Pancreas (tissue), 10 donors: ENCODE data around the gene KCNK3. TPM values are rescaled to one million over a fixed set of nuclear protein-coding genes. Genes with fewer than 3 reads are reported as not detected.

Source experiments
- ATAC-seq, 4 donors: fragments of 200-7000 bp; cut with Tn5 transposase; one replicate each; pipeline versions ENCODE4 v1.8.0 to v1.9.1; 2020; ENCODE audit warnings: mild to moderate bottlenecking in 4 of 4, moderate library complexity in 4 of 4
- DNase-seq, 6 donors: peaks; one replicate each; pipeline ENCODE4 v3.0.0-alpha.2; 2020
- FAIRE-seq: peaks from 2 replicates; lab custom pipeline; 2012; peaks lifted over from hg19 to GRCh38; lab: Jason Lieb, UNC
- H3K27ac ChIP-seq, 4 donors: fragments of 200-600 bp; sonication (generic); 1 replicate in 3 of 4; 2 replicates in 1 of 4; pipeline versions ENCODE4 v1.5.0 to v1.8.0; 2020
- H3K27me3 ChIP-seq, 4 donors: fragments of 200-600 bp; one replicate each; pipeline ENCODE4 v1.8.0; 2021
- H3K36me3 ChIP-seq, 3 donors: fragments of 200-600 bp; sonication (generic) in 1 of 3; one replicate each; pipeline versions ENCODE4 v1.5.0 to v1.8.0; 2020 to 2021
- H3K4me1 ChIP-seq, 3 donors: fragments of 200-600 bp; one replicate each; pipeline ENCODE4 v1.8.0; 2021
- H3K4me3 ChIP-seq, 4 donors: fragments of 200-600 bp; sonication (generic) in 2 of 4; one replicate each; pipeline versions ENCODE4 v1.5.0 to v1.8.0; 2020 to 2021
- H3K9me3 ChIP-seq, 4 donors: fragments of 200-600 bp; one replicate each; pipeline ENCODE4 v1.8.0; 2021
- CTCF ChIP-seq, 4 donors: fragments of 200-600 bp; sonication (generic) in 3 of 4; IDR thresholded peaks; one replicate each; pipeline versions ENCODE4 v1.5.0 to v1.8.0; 2021; ENCODE audit warnings: antibody characterized with exemption in 4 of 4
- WGBS, 2 donors: extraction: QIAGEN DNeasy Blood & Tissue Kit; methylation state at CpG; one replicate each; pipeline ENCODE4 v1.1.7; 2013; 5-methylcytosine and 5-hydroxymethylcytosine counted together
- intact Hi-C, 3 donors: fragments of 100-400 bp; cut with DNase I; formaldehyde crosslinking; loops; one replicate each; pipeline versions ENCODE4 v1.11.1 to v1.14.2; 2022
- polyA plus RNA-seq, 2 donors: library from polyadenylated mRNA; stranded (reverse); fragments of 200-250 nt; gene quantifications; one replicate each; pipeline ENCODE4 v1.2.3, GENCODE V29; 2013
- total RNA-seq, 6 donors: library from RNA; stranded (reverse); fragmentation: NEBNext Ultra II Directional in 4 of 6; extraction: Animal tissue kit (Norgen Biotek cat#: 25700) in 4 of 6; gene quantifications; one replicate each; pipeline versions ENCODE4 v1.2.1 to v1.2.4, GENCODE V29; 2021 to 2023
- donor health status: healthy with polysubstance abuse.
- donor health status: DM: no; HTN: no; CAD: no; lungs with moderate emphysema.
- donor health status: DM: no; HTN: no; CAD: no.
- donor health status: control.
- donor health status: control.
- donor health status: Bipolar disorder and iron deficiency.
- donor health status: DM: yes; HTN: yes; CAD: no.
- donor health status: DM: no; HTN: no; CAD: no.
- donor health status: DM: no; HTN: no; CAD: no.
- donor health status: DM: yes; HTN: yes; CAD: no.

The KCNK3 gene
- total and polyA plus RNA-seq, 8 donors: 7.5 to 46.4 (median 30.2) TPM

GRCh38 chr2:26730549-26731344, 38.2 kb downstream of the KCNK3 start:
- intact Hi-C loops: no loop called here
- ATAC-seq (no peak), DNase-seq (no peak), FAIRE-seq (no peak)
- Histone ChIP-seq H3K4me1 (no peaks in the 10 kb centered on the region), H3K27me3 (no peaks in the 10 kb centered on the region), H3K4me3 (no peak overlapping the region), H3K9me3 (no peaks in the 10 kb centered on the region), H3K36me3 (peaks cover 0 to 7% (median 0%) of the 10 kb centered on the region in 3 donors), H3K27ac (no peak overlapping the region)
- no peak for TF ChIP-seq CTCF (IDR thresholded peaks at IDR 0.05)
- WGBS, 2 donors: 74 to 80% methylated on average over 17 to 19 of the region's 19 CpGs

GRCh38 chr2:26731714-26732113, 39.2 kb downstream of the KCNK3 start:
- peaks cover 0 to 7% (median 0%) of the 10 kb centered on the region in 3 donors for H3K36me3 ChIP-seq
- FAIRE-seq (no peak), DNase-seq (no peak), ATAC-seq (no peak)
- no peak for TF ChIP-seq CTCF (IDR thresholded peaks at IDR 0.05)
- H3K27ac ChIP-seq: no peak overlapping the region
- no peaks in the 10 kb centered on the region for H3K27me3 ChIP-seq
- WGBS, 2 donors: 83 to 91% methylated on average over 4 of the region's 4 CpGs
- no peak overlapping the region for H3K4me3 ChIP-seq
- no peaks in the 10 kb centered on the region for H3K4me1 ChIP-seq
- no peaks in the 10 kb centered on the region for H3K9me3 ChIP-seq
- intact Hi-C loops: no loop called here

GRCh38 chr2:26732446-26732845, 39.9 kb downstream of the KCNK3 start:
- H3K27ac ChIP-seq: no peak overlapping the region
- WGBS, 2 donors: 91 to 96% methylated on average over 3 of the region's 3 CpGs
- H3K4me3 ChIP-seq: no peak overlapping the region
- H3K4me1 ChIP-seq: no peaks in the 10 kb centered on the region
- H3K9me3 ChIP-seq: no peaks in the 10 kb centered on the region
- no peaks in the 10 kb centered on the region for H3K27me3 ChIP-seq
- TF ChIP-seq CTCF (IDR thresholded peaks at IDR 0.05): no peak
- intact Hi-C loops: no loop called here
- DNase-seq: no peak
- ATAC-seq: no peak
- FAIRE-seq: no peak
- H3K36me3 ChIP-seq: peaks cover 0 to 7% (median 0%) of the 10 kb centered on the region in 3 donors

GRCh38 chr2:26733413-26733812, 40.9 kb downstream of the KCNK3 start:
- Histone ChIP-seq H3K27me3 (no peaks in the 10 kb centered on the region), H3K4me1 (no peaks in the 10 kb centered on the region), H3K27ac (no peak overlapping the region), H3K4me3 (no peak overlapping the region), H3K9me3 (no peaks in the 10 kb centered on the region), H3K36me3 (peaks cover 0 to 2% (median 0%) of the 10 kb centered on the region in 3 donors)
- no peak for DNase-seq
- no peak for TF ChIP-seq CTCF (IDR thresholded peaks at IDR 0.05)
- WGBS, 2 donors: 90 to 92% methylated on average over 9 of the region's 9 CpGs
- intact Hi-C loops: no loop called here
- FAIRE-seq: no peak
- no peak for ATAC-seq

GRCh38 chr2:26735097-26735496, 42.6 kb downstream of the KCNK3 start:
- Histone ChIP-seq H3K27me3 (no peaks in the 10 kb centered on the region), H3K4me3 (no peak overlapping the region), H3K27ac (no peak overlapping the region), H3K36me3 (no peaks in the 10 kb centered on the region), H3K4me1 (no peaks in the 10 kb centered on the region), H3K9me3 (no peaks in the 10 kb centered on the region)
- ATAC-seq (peak; percentile 60 to 80 (median 77)), FAIRE-seq (no peak), DNase-seq (peak in 1 of 6 donors; percentile 61)
- intact Hi-C loops: no loop called here
- TF ChIP-seq CTCF (IDR thresholded peaks at IDR 0.05): no peak
- 32 to 34% methylated on average over 5 of the region's 5 CpGs for WGBS, 2 donors
